ENCODE data around the gene RAPGEF5.

Gene RAPGEF5

GRCh38 chr7:22231806-22232205 lies 125.1 kb downstream of the RAPGEF5 start:
- no peaks in the 10 kb centered on the region for H3K4me1 ChIP-seq (ENCODE audit: insufficient read depth, poor library complexity, severe bottlenecking)
- no peak overlapping the region for H3K4me3 ChIP-seq (ENCODE audit: severe bottlenecking)
- TF ChIP-seq CTCF (IDR thresholded peaks at IDR 0.05; ENCODE audit: poor library complexity, severe bottlenecking), result no peak
- H3K27ac ChIP-seq (ENCODE audit: poor library complexity, severe bottlenecking), result no peak overlapping the region
- no peak for ATAC-seq (ENCODE audit: low read depth)
- H3K9me3 ChIP-seq (ENCODE audit: severe bottlenecking), result no peaks in the 10 kb centered on the region
- no peaks in the 10 kb centered on the region for H3K27me3 ChIP-seq (ENCODE audit: insufficient read depth, poor library complexity, severe bottlenecking)
- H3K36me3 ChIP-seq (ENCODE audit: low read depth), result no peaks in the 10 kb centered on the region
- no peak for DNase-seq (ENCODE audit: low spot score)

GRCh38 chr7:22231141-22231540 lies 125.8 kb downstream of the RAPGEF5 start:
- no peaks in the 10 kb centered on the region for H3K36me3 ChIP-seq (ENCODE audit: low read depth)
- H3K27me3 ChIP-seq (ENCODE audit: insufficient read depth, poor library complexity, severe bottlenecking), result no peaks in the 10 kb centered on the region
- ATAC-seq (ENCODE audit: low read depth), result no peak
- no peaks in the 10 kb centered on the region for H3K4me1 ChIP-seq (ENCODE audit: insufficient read depth, poor library complexity, severe bottlenecking)
- no peak overlapping the region for H3K4me3 ChIP-seq (ENCODE audit: severe bottlenecking)
- no peak overlapping the region for H3K27ac ChIP-seq (ENCODE audit: poor library complexity, severe bottlenecking)
- H3K9me3 ChIP-seq (ENCODE audit: severe bottlenecking), result no peaks in the 10 kb centered on the region
- TF ChIP-seq CTCF (IDR thresholded peaks at IDR 0.05; ENCODE audit: poor library complexity, severe bottlenecking), result no peak
- DNase-seq (ENCODE audit: low spot score), result no peak

- Histone ChIP-seq H3K27ac (ENCODE audit: poor library complexity, severe bottlenecking) (no peak overlapping the region), H3K4me3 (ENCODE audit: severe bottlenecking) (no peak overlapping the region), H3K27me3 (ENCODE audit: insufficient read depth, poor library complexity, severe bottlenecking) (no peaks in the 10 kb centered on the region), H3K9me3 (ENCODE audit: severe bottlenecking) (no peaks in the 10 kb centered on the region), H3K4me1 (ENCODE audit: insufficient read depth, poor library complexity, severe bottlenecking) (no peaks in the 10 kb centered on the region), H3K36me3 (ENCODE audit: low read depth) (no peaks in the 10 kb centered on the region)
- no peak for TF ChIP-seq CTCF (IDR thresholded peaks at IDR 0.05; ENCODE audit: poor library complexity, severe bottlenecking)
- no peak for ATAC-seq (ENCODE audit: low read depth)
- no peak for DNase-seq (ENCODE audit: low spot score)
Observed at GRCh38 chr7:22230238-22230637, 126.7 kb downstream of the RAPGEF5 start.

GRCh38 chr7:22229148-22229547 lies 127.8 kb downstream of the RAPGEF5 start:
- no peak for TF ChIP-seq CTCF (IDR thresholded peaks at IDR 0.05; ENCODE audit: poor library complexity, severe bottlenecking)
- H3K4me1 ChIP-seq (ENCODE audit: insufficient read depth, poor library complexity, severe bottlenecking), result no peaks in the 10 kb centered on the region
- ATAC-seq (ENCODE audit: low read depth) (no peak), DNase-seq (ENCODE audit: low spot score) (no peak)
- H3K27me3 ChIP-seq (ENCODE audit: insufficient read depth, poor library complexity, severe bottlenecking), result no peaks in the 10 kb centered on the region
- H3K9me3 ChIP-seq (ENCODE audit: severe bottlenecking), result no peaks in the 10 kb centered on the region
- no peaks in the 10 kb centered on the region for H3K36me3 ChIP-seq (ENCODE audit: low read depth)
- H3K4me3 ChIP-seq (ENCODE audit: severe bottlenecking), result no peak overlapping the region
- H3K27ac ChIP-seq (ENCODE audit: poor library complexity, severe bottlenecking), result no peak overlapping the region

- no peaks in the 10 kb centered on the region for H3K9me3 ChIP-seq (ENCODE audit: severe bottlenecking)
- H3K27ac ChIP-seq (ENCODE audit: poor library complexity, severe bottlenecking), result no peak overlapping the region
- H3K4me3 ChIP-seq (ENCODE audit: severe bottlenecking), result no peak overlapping the region
- H3K27me3 ChIP-seq (ENCODE audit: insufficient read depth, poor library complexity, severe bottlenecking), result no peaks in the 10 kb centered on the region
- H3K4me1 ChIP-seq (ENCODE audit: insufficient read depth, poor library complexity, severe bottlenecking), result no peaks in the 10 kb centered on the region
- no peaks in the 10 kb centered on the region for H3K36me3 ChIP-seq (ENCODE audit: low read depth)
- DNase-seq (ENCODE audit: low spot score) (no peak), ATAC-seq (ENCODE audit: low read depth) (no peak)
- no peak for TF ChIP-seq CTCF (IDR thresholded peaks at IDR 0.05; ENCODE audit: poor library complexity, severe bottlenecking)
Observed at GRCh38 chr7:22223807-22224206, 133.1 kb downstream of the RAPGEF5 start.

All from RWPE2 (cell line).